HG03139 (cell line): ENCODE data around the gene PHF20.
"Not testable (repeated sequence)": the region's sequence is repeated elsewhere in the genome, so short reads cannot be mapped to it uniquely, and the experiment has no call there.

Experiments used
- ATAC-seq: cut with Tn5 transposase; IDR thresholded peaks from one replicate; pipeline ENCODE4 v1.9.1; 2021; ENCODE audit not compliant: unreplicated experiment

Gene PHF20

DNA sequence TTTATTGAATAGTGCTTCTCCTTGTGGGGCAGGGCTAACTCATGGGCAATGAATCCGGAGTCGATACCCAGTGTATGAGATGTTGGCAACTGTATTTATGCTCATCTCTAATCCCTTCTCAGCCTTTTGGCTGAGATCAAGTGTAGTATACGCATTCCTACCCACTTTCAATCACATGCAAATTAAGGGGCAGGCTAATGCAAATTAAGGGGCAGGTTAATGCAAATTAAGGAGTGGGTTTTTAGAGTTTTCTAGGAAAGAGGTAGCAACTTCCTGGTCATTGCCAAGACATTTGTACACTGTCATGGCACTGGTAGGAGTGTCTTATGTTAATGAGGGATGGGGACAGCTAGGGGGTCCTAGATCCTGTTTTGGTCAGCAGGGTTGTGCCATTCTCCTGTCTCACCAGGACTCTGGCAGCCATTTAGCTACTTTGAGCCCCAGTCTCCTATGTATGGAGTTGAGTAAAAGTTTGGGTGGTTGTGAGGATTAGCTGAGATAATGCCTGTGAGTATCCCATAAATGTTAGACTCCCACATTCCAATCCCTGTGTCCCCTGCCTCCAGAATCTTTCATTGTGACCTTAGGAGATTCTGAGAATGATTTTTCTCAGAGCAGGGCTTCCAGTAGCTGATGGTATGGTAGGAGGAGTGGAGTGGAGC is 196.3 kb downstream of the PHF20 start, which contains the start of gene CNBD2:
Gene CNBD2, plus strand, starts transcription at position 612 of the 662 bp plus-strand sequence. CDS start 173 bp downstream, outside the sequence.
- no peak for ATAC-seq

DNA sequence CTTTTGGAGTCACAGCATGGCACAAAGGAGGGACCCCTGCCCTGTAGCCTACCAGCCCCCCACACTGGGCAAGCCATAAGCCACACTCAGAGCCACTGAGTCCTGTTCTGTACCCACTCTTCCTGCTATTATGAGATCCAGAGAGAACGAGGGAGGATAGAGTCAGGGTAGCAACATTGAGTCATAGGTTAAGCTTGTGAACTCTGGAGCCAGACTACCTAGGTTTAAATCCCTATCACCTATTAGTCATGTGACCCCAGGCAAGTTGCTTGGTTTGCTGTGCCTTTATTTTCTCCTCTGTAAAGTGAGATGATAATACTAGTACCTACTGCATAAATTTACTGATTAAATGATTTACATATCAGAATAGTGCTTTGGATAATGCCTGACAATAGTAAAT is 197.1 kb downstream of the PHF20 start:
- no peak for ATAC-seq

DNA sequence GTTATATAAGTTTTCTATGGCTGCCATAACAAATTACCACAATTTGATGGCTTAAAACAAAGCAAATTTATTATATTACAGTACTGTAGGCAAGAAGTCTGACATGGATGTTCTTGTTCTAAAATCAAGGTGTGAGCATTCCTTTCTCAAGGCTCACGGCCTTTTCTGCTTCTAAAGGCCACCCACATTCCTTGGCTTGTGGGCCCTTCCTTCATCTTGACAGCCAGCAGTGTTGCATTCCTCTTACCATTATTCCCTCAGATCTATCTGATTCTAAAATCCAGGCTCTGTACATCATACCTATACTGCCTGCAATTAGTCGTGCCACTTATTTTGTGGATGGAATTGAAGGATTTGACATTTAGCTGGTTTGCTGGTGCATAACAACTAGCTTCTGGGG is 200.2 kb downstream of the PHF20 start:
- no peak for ATAC-seq

DNA sequence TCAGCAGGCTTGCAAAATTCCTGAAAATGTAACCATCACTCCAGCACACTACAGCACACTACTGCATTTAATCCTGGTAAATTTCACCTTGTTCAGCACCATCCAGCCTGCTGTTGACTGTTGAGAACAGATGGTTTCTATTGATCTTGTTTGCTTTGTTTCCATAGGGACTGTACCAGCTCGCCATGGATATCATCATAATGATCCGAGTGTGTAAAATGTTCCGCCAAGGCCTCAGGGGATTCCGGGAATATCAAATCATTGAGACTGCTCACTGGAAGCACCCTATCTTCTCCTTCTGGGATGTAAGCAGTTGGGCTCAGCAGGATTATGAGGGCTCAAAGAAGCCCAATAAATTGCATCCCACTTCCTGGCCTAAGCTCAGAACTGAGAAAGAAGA is 200.6 kb downstream of the PHF20 start:
- ATAC-seq: no peak

DNA sequence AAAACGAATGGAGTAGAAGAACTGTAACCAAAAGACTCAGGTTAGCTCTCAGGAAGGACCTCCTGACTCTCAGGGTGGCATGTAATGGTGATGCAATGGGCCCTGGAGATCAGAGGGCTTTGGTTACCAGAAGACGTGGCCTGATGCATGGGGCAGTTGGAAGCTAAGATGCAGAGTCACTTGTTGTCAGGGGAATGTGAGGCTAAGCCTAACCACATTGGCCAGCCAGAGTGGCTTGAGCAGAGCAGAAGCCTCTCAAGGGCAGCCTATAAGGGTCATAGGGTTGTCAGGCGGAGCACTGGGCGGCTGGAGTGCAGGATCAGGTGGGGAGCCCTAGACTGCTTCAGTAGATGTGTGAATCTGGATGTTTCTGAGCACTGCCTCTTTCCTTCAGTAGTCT is 202.4 kb downstream of the PHF20 start:
- no peak for ATAC-seq

DNA sequence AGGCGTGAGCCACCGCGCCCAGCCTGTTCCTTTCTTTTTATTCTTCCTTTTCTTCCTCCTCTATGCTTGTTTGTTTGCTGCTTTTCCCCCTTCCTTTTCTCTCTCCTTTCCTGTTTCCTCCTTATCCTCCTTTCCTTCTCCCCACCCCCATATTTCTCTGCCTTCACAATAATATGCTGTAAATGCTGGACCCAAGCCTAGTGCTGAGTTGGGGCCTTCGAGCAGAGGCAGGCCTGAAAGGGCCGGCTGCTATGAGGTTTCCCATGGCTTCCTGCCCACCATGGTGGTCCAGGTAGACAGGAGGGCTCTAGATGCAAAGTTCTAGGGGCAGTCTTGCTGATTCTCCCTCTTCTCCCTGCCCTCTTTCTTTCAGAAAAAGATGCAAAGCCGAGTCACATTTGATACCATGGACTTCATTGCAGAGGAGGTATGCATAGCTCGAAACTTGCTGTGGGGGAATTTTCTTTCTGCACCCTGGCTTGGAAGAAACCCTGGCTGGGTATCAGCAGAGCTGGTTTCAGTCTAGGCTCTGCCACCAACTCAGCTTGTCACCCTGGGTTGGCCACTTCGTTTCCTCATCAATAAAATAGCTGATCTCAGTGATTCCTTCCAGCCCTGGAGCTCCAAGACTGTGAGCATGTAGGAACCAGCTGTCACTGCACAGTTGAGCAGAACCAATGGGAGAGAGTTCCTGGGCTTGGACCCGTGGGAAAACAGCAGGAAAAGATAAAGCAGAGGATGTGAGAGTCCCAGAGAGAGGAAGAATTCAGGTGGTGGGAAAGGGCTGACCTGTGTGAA is 204.0 kb downstream of the PHF20 start:
- ATAC-seq: no peak

DNA sequence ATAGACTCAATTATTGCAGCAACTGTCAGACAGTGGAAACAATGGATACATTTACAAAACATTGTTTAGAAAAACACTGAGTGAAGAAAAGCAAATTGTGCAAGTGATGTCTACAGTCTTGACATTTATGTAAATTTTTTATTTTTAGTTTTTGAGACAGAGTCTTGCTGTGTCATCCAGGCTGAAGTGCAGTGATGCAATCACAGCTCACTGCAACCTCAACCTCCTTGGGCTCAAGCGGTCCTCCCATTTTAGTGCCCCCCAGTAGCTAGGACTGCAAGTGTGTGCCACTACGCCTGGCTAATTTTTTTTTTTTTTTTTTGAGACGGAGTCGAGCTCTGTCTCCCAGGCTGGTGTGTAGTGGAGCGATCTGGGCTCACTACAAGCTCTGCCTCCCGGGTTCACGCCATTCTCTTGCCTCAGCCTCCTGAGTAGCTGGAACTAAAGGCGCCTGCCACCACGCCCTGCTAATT is 206.3 kb downstream of the PHF20 start:
- ATAC-seq: no peak

DNA sequence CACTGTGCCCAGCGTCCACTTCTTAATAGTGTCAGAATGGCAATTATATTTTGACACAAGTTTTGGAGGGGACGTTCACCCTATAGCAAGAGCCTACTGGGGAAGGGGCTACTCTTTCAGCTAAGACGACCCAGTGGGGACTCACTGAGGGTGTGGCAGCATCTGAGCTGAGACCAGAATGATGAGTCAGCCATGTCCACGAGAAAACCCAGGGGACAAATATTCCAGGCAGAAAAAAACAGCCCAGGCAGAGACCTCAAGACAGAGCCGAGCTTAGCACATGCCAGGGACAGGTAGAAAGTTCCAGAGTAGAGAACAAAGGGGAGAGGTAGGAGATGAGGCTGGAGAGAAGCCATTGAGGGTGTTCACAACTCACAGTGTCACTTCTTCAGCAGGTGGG is 207.7 kb downstream of the PHF20 start:
- no peak for ATAC-seq

DNA sequence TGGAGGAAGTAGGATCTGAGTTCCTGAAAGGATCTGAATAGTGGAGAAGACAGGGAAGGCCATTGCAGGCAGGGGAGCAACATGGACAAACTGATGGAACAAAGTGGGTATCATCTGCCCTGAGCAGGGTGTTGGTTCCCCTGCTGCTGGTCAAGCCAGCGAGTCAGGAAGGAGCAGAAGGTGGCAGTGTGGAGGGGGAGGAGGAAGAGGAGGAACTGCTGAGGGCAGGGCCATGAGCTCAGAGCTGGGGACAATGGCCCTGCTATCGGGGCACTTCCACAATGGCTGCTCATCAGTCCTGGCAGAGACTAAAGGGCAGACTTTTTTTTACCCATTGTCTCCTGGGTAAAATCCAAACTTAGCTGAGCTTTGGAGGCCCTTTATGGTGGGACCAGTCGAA is 210.2 kb downstream of the PHF20 start:
- ATAC-seq: no peak

DNA sequence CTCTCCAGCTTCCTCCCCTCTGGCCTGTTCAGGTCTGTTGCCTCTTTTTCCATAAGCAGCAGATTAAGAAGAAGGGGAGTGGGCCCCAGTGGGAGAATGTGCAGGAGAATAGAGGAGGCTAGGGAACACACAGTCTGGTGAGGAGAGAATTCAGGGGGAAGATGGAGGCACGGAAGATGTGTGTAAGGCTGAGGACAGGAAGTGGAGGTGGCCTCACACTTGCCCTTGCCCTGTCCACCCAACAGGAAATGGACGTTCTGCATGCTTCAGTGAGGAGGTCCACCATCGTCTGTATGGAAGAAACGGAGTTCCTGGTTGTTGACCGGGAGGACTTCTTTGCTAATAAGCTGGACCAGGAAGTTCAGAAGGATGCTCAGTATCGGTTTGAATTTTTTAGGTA is 212.6 kb downstream of the PHF20 start:
- no peak for ATAC-seq

DNA sequence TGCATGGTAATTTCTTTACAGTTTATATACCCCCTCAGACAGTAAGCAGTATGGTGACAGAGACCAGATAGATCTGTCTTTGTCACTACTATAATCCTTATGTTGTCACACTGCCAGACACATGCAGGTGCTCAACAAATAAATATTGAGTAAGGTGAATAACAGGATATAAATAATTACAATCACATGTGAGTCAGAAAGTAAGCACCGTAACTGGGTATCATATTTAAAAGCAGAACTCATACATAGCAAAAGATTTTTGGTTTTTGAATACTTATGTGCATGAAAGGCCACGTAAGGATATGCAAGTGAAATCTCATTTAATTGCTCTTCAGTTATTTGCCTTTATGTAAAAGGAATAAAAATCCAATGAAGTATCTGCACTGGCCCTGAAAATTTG is 214.0 kb downstream of the PHF20 start:
- no peak for ATAC-seq

DNA sequence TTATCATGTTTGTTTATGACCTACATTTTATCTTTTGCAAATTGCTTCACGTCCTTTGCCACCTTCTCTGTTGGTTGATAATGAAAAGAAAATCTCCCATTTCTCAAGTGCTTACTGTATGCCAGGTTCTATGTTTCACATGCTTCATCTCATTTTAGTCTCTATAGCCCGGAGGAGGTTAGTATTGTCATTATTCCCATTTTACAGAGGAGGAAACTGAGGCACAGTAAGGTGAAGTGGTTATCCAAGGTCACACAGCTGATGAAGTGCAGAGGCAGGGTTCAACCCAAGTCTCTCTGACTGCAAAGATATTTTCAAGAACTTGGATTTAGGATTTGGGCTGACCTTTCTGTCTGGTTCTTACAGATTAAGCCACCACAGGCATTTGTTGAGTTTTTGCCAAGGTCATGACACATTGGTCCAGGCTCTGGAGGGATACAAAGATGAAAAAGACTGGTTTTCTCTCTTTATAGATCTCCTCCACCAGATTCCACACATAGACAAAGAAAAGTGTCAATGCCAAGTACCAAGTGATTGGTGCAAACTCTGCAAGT is 217.2 kb downstream of the PHF20 start:
- no peak for ATAC-seq

DNA sequence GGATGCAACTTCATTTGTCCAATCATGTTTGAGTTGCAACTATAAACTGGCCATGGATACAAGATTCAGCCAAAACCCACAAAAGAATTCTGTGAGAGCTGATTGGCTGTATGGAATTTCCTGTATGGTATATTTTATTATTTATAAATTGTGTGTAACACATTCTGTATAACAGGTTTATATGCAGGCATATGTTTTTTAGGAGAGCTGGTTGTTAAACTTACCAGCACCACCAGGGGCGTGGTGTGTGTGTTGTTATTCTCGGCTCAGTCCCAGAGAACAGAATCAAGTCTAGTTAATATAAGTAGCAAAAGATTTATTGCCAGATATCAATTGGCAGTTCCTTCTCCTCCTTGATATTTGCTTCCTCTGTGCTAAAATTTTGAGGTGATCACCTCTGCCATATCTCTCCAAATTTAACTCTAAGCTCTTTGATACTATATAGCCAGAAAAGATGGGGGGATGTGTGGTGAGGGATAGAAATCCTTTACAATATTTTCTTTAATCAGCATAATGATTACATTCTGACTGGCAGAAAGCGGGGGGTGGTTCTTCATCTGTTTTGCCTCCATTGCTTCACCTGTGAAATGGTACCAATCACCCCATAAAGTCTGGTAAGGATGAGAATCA is 219.4 kb downstream of the PHF20 start:
- no peak for ATAC-seq

DNA sequence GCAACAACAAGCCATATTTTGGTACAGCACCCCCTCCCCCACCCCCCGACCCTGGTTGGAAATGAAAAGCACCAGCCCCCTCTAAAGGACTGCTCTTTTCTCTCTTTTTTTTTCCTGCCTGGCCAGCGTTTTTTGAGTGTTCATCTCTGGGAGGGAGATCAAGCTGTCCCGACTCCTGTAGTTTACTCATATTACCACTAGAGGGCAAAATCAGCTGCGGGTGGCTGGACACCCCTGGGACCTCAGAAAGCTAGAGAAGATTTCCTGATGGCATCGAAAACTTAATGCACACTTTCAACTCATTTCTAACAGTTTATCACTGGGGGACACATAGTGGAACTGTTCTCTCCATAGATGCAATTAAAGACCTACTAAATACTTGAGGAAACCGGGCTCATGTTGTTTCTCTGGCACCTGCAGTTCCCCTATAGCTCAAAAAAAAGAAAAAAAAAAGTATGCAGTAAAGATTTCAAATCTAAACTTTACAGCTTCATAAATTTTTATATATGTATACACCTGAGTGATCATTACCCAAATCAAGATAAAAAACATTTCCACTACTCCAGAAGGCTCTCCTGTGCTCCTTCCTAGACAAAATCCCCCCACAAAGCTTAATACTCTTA is 221.0 kb downstream of the PHF20 start:
- ATAC-seq: no peak

DNA sequence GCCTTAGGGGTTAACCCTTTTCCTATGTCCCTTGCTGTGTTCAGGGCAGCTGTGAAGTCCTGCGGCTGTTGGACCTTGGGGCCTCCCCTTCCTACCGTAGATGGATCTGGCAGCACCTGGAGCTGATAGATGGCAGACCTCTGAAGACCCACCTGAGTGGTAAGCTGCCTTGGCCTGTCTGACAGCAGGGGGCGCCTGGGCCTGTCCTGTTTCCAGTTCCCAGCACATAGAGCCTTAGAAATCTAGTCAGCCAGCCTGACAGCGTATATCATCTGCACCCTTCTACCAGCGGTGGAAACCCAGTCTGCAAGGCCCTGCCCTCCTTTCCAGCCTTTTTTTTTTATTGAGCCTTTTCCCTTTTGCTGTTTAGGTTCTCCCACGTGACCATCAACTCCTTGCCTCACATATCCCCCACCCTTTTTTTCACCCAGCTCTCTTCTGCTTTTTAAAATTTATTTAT is 223.2 kb downstream of the PHF20 start:
- ATAC-seq: no peak

DNA sequence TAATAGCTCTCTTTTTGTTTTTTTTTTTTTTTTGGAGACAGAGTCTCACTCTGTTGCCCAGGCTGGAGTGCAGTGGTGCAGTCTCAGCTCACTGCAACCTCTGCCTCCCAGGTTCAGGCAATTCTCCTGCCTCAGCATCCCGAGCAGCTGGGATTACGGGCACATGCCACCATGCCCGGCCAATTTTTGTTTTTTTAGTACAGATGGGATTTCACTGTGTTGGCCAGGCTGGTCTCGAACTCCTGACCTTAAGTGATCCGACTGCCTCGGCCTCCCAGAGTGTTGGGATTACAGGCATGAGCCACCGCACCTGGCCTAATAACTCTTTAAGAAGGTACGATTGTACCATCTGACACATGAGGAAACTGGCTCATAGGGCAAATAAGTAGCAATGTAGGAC is 224.7 kb downstream of the PHF20 start:
- ATAC-seq: not testable (repeated sequence)
